Activated CD4-positive, CD25-positive, alpha-beta regulatory T cell treated with anti-CD3 and anti-CD28 coated beads, Interleukin-2, amount 50 U/mL, for 16 hours (primary cell): Measurements from ENCODE around the gene PTPN14.
"Not testable (repeated sequence)": the region's sequence is repeated elsewhere in the genome, so short reads cannot be mapped to it uniquely, and the experiment has no call there.

Experiments used
- DNase-seq: peaks from one replicate; pipeline ENCODE4 v3.0.0-alpha.2; 2020; ENCODE audit warnings: low read depth, low spot score

Gene PTPN14

DNA sequence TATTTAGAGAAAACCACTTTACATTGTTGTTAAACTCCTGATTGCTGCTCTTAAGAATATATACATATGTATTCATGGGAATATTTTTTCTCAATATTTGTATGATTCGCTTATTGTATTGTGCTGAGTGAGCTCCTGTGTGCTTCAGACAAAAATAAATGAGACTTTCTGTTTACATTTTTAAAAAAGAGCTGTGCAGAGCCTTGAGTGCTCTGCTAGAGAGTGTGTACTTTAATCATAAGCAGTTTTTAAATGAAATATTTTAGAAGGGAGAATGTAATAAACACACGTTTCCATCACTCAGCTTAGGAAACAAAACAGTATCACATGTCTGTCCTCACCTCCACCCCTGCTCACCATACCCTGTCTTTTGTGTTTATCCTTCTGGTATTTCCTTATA is 9.7 kb downstream of the PTPN14 start:
- DNase-seq, result no peak

DNA sequence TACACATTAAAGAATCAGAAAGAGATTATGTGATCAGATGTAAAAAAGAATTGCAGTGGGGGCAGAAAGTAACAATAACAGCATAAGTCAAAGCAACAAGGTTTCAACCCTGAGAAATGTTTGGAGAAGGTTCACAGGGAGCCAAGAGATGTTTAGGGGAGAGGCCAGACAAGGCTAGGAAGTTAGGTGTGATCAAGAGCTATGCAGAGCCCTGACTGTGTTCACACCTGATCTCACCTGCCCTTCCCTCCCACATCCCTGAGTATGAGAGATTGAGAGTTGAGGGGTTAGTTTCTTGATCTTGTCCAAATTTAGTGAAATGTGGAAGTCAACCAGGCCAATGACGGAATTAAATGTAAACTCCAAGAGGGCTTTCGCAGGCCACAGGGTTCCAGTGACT is 10.2 kb downstream of the PTPN14 start:
- no peak for DNase-seq

DNA sequence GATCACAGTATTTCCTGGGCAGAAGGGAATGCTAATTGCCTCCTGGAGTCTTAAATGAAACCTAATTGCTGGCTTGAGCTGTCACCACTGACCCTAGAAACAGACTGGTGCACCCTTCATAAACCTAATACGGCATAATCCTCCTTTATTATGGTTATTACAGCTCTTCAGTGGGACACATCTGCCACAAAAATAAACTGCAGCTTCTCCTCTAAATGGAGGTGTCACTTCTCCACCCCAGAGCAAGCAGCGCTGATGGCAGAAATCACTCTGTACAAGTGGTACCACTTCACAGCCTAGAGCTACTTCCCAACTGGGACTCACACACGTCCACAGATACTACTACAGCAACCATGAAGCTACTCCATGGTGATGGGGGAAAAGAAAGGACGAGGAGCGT is 11.1 kb downstream of the PTPN14 start:
- DNase-seq, result no peak

DNA sequence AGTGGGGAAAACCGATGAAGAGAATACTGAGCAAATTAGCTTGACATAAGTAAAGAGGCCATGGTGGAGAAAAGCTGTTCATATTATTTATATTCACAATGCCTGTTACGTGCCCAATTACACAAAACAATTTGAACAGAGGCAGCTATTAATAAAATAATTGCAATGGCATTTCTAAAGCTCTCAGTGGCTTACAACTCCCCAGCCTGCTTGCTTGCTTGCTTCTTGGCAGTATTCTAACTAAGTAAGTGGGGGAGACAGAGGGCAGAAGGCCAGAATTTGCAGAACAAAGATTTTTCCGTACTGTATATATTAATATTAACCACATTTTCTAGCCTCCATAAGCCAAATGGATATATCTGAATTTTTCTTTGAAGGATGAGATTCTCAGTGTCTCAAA is 12.9 kb downstream of the PTPN14 start:
- DNase-seq, result no peak

GRCh38 chr1:214537872-214538473 is 13.4 kb downstream of the PTPN14 start:
- no peak for DNase-seq

GRCh38 chr1:214537219-214537618 is 14.2 kb downstream of the PTPN14 start:
- DNase-seq, result no peak

DNA sequence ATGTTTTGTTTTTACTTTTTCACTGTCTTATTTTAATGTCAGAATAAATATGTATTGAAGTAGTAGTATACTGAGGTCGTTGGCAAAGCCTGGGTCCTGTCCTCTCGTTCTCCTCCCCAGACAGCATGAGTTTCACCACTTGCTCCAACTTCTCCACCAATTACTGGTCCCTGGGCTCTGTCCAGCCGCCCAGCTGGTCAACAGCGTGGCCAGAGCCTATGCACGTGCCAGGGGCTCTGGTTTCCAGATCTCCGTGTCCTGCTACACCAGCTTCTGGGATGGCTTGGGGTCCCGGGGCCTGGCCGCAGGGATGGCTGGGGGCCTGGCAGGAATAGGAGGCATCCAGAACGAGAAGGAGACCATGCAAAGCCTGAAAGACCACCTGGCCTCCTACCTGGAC is 19.3 kb downstream of the PTPN14 start:
- DNase-seq, result no peak

GRCh38 chr1:214525535-214526019 is 25.8 kb downstream of the PTPN14 start:
- DNase-seq, result no peak

DNA sequence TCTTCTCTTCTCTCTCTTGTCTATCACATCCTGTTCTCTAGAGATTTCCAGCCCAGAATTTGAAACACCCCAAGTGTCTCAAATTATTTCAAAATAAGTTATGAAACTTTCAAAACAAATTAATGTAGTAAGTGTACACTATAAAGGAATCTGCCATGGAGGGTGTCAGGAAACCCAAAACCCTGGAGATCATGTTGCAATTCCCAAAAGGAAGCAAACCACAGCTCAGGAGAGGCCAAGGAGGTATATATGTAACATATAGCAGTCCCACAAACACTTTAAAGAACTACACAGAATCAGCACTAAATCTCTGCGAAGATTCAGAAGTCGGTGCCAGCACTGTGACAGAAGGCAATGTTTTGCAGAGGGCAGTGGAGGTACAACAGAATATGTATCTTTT is 26.6 kb downstream of the PTPN14 start:
- no peak for DNase-seq

- no peak for DNase-seq
Observed at GRCh38 chr1:214523124-214523824, 28.1 kb downstream of the PTPN14 start.

DNA sequence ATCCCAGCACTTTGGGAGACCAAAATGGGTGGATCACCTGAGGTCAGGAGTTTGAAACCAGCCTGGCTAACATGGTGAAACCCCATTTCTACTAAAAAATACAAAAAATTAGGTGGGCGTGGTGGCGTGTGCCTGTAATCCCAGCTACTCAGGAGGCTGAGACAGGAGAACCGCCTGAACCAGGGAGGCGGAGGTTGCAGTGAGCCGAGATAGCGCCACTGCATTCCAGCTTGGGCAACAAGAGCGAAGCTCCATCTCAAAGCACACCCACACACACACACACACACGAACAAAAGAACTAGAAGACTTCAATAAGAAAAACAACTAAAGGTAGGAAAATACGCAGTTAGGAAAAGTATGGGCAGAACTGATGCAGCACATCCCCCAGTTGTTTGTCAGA is 29.9 kb downstream of the PTPN14 start:
- DNase-seq, result not testable (repeated sequence)

DNA sequence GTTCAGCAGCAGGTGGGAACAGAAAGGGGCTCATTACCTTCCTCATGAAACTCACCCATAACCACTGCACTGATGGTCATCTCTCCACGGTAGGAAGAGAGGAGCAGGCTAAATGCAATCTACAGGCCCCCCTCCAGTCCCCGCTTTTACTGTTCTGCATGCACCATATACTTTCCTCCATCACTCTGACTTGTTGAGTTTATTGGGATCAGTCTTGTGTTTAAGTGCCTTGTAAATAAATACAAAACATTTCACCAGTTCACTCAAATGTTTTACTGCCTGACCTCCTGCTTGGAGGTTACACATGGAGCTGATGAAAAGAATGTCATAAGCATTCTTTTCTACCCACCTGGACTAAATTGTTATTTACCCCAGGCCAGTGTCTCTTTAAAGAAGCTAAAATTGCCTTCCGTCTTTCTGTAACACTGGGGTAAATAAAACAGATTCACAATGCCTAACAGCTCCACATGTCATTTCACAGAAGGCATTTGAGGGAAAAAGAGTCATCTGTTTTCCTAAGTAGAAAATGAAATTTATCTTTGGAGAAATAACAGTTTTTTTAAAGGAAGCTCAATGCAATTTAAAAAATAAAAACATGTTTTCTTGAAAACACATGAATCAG is 30.7 kb downstream of the PTPN14 start:
- DNase-seq, result no peak

GRCh38 chr1:214518361-214518760 is 33.0 kb downstream of the PTPN14 start:
- DNase-seq, result no peak

GRCh38 chr1:214516434-214517326 is 34.7 kb downstream of the PTPN14 start:
- DNase-seq, result no peak

DNA sequence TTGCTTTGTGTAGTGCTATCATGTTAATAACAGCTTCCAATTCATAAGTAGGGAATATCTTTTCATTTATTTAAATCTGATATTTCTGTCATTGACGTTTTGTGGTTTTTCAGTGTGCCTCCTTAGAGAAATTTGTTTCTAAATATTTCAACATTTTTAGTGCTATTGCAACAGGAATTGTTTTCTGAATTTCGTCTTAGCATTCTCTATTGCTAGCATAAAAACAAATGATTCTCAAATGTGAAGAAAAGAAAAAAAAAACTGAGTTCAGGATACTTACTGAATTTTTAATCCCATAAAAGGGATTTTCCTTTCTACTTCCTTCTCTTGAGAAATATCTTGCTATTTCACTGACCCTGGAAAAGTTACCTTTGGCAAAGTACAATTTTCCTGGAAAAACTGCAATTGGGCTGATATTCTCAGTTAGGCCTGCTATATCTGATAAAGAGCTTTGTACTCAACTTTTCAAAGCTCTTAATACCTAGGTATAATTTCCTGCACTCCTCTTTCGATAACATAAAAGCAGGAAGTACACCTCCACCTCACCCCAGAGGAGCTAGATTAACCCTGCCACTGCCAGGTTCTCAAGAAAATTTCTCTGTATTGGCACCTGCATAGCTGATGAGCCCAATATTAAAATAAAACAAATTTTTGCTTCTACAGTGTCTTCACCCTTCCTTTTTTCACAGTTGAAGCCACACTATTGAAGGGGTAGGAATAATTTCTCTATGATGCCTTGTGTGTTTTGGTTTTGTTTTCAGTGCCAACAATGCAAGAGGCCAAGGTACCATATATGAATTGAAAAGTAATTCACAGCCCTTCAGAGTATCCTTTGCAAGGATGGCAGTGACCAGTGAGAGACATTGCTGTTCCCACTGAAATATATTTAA is 35.6 kb downstream of the PTPN14 start:
- no peak for DNase-seq

GRCh38 chr1:214514819-214515383 is 36.5 kb downstream of the PTPN14 start:
- DNase-seq, result no peak

- DNase-seq, result no peak
Observed at GRCh38 chr1:214514032-214514818, 37.2 kb downstream of the PTPN14 start.

DNA sequence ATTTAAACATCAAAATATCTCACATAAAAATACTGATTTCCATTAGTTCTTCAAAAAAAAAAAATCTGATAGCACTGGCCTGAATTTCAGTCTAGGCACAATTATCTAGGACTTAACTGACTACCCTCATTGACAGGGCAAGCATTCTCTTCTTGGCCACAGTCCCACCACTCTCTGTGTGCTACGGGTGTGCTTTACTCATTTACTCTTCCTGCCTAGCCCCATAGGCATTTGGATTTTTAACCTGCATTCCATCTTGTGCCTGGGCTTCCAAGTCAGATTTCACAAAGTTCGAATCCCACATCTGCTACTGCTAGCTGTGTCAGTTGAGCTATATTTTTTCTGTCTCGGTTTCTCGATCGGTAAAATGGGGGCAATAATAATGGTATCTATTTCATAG is 38.0 kb downstream of the PTPN14 start:
- DNase-seq, result no peak

GRCh38 chr1:214511639-214511998 is 39.8 kb downstream of the PTPN14 start:
- DNase-seq, result no peak
